Middle frontal gyrus (tissue), 1 donor: ENCODE results near the gene CBS.
"Not testable (repeated sequence)": the region's sequence is repeated elsewhere in the genome, so short reads cannot be mapped to it uniquely, and the experiment has no call there.

Source experiments
- DNase-seq: peaks from one replicate; pipeline ENCODE4 v3.0.0-alpha.2; 2015; ENCODE audit warnings: low spot score; ENCODE audit errors: extremely low spot score

The CBS gene

GRCh38 chr21:43068065-43068464 lies 7.6 kb downstream of the CBS start:
- not testable (repeated sequence) for DNase-seq

- DNase-seq: not testable (repeated sequence)
Measured at GRCh38 chr21:43066690-43067089, 8.9 kb downstream of the CBS start.

- DNase-seq: not testable (repeated sequence)
Measured at GRCh38 chr21:43065991-43066390, 9.6 kb downstream of the CBS start.

DNA sequence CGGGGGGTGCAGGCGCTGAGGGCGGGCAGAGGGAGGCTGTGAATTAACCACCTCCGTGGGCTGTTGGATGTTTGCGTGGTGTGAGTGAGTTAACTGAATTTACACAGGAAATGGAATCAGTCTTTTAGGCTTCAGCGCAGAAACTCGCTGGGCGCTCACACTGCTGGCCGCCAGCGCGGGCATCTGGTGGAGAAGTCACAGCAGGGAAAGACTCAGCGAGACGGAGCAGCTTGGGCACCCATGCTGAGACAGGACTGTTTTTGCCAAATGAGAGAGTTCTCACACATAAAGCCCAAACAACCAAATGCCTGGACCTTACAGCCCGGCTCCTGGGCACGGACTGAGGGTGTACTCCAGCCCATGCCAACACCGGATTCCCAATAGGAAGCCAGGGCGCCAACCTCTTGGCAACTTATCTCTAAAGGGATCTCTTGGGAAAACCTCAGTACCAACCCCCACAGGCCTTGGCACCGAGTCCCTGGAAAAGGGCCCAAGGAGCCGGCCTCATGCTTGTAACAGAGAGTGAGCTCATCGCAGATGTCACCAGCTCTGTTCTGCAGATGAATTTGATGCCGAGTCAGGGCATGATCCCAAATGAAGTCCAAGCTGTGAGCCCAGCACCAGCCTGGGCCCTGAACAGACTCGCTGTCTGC lies 11.2 kb downstream of the CBS start:
- DNase-seq: not testable (repeated sequence)

- DNase-seq: not testable (repeated sequence)
Measured at GRCh38 chr21:43062955-43063664, 12.5 kb downstream of the CBS start.

DNA sequence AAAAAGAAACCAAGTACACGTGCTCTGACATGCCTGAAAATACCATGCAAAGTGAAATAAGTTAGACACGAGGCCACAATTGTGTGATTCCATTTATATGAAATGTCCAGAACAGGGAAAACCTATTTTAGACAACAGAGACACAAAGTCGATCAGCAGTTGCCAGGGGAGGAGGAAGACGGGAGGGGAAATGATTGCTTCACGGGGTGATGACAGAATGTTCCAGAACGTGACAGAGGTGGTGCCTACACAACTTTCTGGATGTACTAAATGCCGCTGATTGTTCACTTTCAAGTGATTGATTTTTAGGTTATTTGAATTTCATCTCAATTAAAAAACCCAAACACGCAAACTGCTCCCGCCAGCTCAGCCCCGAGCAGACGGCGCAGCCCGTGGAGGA lies 22.5 kb downstream of the CBS start:
- DNase-seq: not testable (repeated sequence)

- DNase-seq: not testable (repeated sequence)
Measured at GRCh38 chr21:43045876-43046821, 29.5 kb downstream of the CBS start.

DNA sequence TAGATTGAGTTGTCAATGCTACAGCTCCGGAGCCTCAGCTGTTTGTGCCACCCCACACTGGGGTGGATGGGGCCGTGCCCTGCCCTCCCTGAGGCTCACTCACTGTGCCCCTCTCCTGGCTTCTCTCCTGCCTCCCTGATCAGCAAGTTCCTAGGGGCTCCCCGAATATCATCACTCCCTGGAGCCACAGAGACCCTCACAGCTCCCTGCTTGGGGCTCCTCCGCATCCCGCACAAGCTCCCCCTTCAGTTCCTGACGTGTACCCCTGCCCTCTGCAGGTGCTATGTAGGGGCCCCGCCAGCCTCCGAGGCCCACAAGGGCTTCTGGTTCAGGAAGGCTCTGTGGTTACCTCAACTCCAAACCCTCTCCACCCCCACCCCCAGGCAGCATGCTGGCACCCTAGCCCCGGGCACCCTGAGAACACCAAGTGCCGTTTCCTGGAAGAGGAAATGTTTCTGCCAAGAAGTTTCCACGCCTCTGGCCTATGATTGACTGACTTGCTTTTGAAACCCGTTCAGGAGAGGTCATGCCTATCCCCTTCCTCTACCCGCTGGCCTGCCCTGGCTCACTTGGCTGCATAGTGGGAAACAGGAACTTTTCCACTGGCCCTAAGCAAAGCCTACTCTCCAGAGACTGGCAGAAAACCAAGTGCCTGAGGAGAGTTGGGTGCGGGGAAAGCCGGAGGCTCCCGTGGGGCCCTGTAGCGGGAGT lies 30.3 kb downstream of the CBS start:
- DNase-seq: not testable (repeated sequence)

GRCh38 chr21:43044547-43044946 lies 31.1 kb downstream of the CBS start:
- DNase-seq: not testable (repeated sequence)

DNA sequence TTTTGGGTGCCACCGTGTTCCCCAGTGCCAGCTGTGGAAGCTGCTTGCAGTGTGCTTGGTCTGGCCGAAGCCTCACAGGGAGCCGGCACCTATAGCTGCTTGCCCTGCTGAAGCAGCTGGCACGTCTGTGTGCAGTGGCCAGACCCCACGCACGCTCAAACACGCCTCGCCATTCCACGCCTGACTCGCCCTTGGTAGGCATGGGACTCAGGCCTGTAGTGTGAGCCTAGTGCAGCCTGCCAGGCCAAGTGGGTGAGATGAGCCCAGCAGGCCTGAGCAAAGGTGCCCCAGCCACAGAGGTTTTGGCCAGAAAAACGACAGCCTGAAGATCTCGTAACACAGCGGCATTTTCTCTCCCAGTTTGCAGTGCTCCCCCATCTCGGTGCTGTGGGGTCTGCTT lies 32.3 kb downstream of the CBS start:
- not testable (repeated sequence) for DNase-seq

DNA sequence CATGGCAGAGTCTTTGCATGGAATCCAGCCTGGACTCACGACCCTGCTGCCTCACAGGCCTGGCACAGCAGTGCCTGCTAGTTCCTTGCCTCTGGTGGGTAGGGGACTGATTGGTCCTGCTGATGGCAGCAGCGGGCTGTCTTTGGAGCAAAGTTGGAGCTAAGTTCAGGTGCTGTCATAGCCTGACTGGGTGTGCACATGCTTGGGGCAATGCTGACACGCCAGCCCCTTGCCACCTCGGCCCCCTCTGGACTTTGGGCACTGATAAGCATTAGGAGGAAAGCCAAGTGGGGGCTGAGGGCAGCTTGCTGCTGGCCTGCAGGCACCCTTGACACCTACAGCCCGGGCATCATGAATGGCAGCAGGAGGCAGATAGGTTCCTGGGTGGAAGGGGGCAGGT lies 33.5 kb downstream of the CBS start:
- DNase-seq: not testable (repeated sequence)

GRCh38 chr21:43038659-43039044 lies 37.0 kb downstream of the CBS start:
- not testable (repeated sequence) for DNase-seq

GRCh38 chr21:43037918-43038658 lies 37.5 kb downstream of the CBS start:
- DNase-seq: not testable (repeated sequence)

GRCh38 chr21:43036889-43037288 lies 38.7 kb downstream of the CBS start:
- not testable (repeated sequence) for DNase-seq

GRCh38 chr21:43034826-43035225 lies 40.8 kb downstream of the CBS start:
- no peak for DNase-seq

DNA sequence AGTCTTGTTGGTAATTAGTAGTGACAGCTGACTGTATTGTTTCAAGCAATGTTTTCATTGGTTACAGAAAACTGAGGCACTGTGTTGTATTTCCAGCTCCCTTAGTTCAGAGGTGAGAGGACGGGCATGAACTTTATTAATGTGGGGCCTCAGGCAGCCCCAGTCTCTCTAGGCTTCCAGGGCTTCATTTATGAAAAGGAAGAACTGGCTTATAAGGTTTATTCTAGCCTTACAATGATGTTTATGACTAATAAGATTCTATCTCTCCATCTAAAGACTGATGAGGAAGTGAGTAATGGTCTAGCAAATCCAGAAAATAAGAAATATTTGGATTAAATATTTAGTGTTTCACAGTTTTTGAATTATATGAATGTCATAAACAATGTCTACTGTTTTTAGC lies 41.5 kb downstream of the CBS start:
- DNase-seq: no peak

- no peak for DNase-seq
Measured at GRCh38 chr21:43031121-43031619, 44.5 kb downstream of the CBS start.

- DNase-seq: no peak
Measured at GRCh38 chr21:43029785-43030184, 45.9 kb downstream of the CBS start.

DNA sequence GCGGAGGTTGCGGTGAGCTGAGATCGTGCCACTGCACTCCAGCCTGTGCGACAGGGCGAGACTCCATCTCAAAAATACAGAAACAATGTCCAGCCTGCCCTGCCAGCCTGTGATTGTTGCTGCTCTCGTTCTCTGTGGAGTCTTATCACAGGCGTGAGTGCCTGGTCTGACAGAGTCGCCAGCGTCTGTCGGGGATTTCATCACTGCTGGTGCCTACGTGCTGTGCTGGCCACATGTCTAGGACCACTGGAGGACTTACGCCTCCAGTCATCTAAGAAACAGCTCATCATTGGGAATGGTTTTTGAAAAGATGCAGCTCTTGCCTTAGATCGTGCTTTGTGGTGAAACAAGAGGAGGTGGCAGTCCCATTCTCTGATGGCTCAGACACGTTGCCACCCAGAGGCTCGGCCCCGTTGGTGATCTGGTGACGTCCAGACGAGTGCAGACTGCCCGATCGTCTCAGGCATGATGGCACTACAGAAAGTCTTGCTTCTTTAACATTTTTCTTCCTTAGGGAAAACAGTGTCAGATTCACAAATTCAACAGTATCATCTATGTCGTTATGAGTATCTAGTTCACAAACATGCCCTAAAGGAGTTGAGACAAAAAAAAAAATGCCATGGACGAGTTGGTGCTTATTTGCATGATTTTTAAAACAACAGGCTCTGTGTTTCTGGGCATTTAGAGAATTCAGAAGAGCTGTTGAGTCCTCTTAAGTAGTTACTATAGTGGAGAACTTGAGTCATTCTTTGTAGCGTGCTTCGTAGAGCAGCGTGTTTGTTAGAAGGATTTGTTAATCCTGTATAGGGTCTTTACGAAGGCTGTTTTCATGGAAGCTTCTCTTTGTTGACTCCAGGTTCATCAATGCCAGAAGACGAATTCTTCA lies 47.5 kb downstream of the CBS start:
- DNase-seq: no peak
